Ascending aorta (tissue), 2 donors: Measurements from ENCODE around the gene WNT6. TPM values are rescaled to one million over a fixed set of nuclear protein-coding genes. Genes with fewer than 3 reads are reported as not detected.

Source experiments
- DNase-seq, 2 donors: peaks; one replicate each; pipeline ENCODE4 v3.0.0-alpha.2; 2019; ENCODE audit warnings: low spot score in 2 of 2
- H3K27ac ChIP-seq, 2 donors: fragments of 200-600 bp; sonication (generic); one replicate each; pipeline ENCODE4 v1.5.1; 2016 to 2017; ENCODE audit warnings: mild to moderate bottlenecking in 1 of 2
- H3K27me3 ChIP-seq: fragments of 200-600 bp; sonication (generic); one replicate; pipeline ENCODE4 v1.5.1; 2017
- H3K36me3 ChIP-seq, 2 donors: fragments of 200-600 bp; sonication (generic); one replicate each; pipeline ENCODE4 v1.5.1; 2016
- H3K4me1 ChIP-seq, 2 donors: fragments of 200-600 bp; sonication (generic); one replicate each; pipeline ENCODE4 v1.5.1; 2016 to 2017; ENCODE audit warnings: mild to moderate bottlenecking in 1 of 2
- H3K4me3 ChIP-seq, 2 donors: fragments of 200-600 bp; sonication (generic); one replicate each; pipeline ENCODE4 v1.5.1; 2016 to 2017; ENCODE audit warnings: mild to moderate bottlenecking in 1 of 2
- H3K9me3 ChIP-seq, 2 donors: fragments of 200-600 bp; sonication (generic); one replicate each; pipeline ENCODE4 v1.5.1; 2016
- intact Hi-C: fragments of 100-400 bp; cut with DNase I; formaldehyde crosslinking; loops from one replicate; pipeline ENCODE4 v1.15.1; 2023
- total RNA-seq: library from RNA; depleted of rRNA; stranded (reverse); fragments of >200 nt; gene quantifications from one replicate; pipeline ENCODE4 v1.1.0, GENCODE V29; 2016
- TF ChIP-seq, protein P1 (sequence below), 3 experiments: fragments of 200-600 bp in 2 of 3; fragments of 450-650 bp in 1 of 3; sonication (generic) in 2 of 3; IDR thresholded peaks; one replicate each; pipeline ENCODE4 v1.5.1; 2016 to 2019; ENCODE audit warnings: antibody characterized with exemption in 3 of 3, mild to moderate bottlenecking in 1 of 3, moderate library complexity in 1 of 3

WNT6 gene
- total RNA-seq, 1 donor from 2014 or later = 1.2 TPM

DNA sequence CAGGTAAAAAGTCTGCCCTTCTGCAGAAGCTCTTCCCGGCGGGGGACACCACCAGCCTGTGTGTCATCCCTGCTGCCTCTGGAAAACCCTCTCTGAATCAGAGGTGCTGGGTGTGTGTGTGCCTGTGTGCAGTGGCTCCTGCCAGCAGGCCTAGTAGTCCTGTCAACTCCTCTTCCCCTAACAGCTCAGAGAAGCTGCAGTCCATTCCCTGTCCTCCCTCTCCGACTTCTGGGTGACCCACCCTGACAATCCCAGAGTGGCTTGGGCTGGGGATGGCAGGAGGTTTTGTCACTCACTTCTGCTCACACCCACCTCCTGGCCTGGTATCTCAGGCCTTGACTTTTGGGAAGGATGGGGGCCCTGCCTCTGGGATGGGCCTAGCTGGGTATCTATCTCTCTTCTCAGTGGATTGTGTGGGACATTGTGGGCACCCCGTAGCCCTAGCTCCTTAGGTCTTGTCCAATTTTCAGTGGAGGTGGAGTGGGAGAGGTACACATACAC is 23.3 kb downstream of the WNT6 start:
- DNase-seq = no peak

DNA sequence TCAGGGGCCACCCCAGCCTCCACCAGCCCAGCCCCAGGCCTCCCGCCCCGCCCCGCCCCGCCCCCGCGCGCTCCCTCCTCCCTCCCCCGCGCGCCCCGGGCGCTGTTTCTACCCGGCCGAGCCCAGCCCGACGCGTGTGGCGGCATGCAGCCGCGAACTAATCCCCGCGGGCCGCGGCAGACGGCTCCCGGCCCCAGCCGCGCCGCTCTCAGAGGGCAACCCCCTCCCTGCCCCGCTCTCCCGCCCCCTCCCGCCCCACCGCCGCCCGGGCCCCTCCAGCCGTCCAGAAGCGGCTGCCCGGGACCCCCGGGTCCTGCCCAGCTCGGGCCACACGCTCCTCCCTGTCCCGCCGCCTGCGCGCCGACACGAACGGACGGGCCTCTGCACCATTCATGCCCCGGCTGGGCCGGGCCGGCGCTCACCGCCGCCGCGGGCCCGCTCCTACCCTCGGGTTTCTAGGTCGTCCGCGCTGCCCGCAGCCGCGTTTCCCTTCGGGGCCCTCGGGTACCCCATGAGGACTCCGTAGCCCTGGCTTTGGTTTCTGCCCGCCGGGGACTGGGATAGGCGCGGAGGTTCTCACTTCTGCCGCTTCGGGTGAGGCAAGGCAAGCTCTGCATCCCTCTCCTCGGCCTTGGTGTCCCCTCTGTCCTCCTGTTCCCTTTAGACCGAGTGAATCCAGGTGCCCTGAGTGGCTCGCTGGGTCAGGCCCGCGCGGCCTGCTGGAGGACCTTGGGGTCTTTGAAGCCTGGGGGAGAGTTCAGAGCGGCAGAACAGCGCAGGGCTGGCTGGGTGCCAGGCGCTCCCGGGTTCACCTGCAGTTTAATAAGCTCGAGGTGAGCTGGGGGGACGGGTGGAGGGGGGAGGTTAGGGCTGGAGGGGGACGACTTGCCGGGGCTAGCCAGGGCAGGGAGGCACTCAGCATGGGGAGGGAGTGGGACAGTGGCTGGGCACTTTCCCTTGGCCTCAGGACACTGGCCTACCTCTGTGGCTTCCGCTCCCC is 24.2 kb downstream of the WNT6 start:
- TF ChIP-seq, protein P1, sequence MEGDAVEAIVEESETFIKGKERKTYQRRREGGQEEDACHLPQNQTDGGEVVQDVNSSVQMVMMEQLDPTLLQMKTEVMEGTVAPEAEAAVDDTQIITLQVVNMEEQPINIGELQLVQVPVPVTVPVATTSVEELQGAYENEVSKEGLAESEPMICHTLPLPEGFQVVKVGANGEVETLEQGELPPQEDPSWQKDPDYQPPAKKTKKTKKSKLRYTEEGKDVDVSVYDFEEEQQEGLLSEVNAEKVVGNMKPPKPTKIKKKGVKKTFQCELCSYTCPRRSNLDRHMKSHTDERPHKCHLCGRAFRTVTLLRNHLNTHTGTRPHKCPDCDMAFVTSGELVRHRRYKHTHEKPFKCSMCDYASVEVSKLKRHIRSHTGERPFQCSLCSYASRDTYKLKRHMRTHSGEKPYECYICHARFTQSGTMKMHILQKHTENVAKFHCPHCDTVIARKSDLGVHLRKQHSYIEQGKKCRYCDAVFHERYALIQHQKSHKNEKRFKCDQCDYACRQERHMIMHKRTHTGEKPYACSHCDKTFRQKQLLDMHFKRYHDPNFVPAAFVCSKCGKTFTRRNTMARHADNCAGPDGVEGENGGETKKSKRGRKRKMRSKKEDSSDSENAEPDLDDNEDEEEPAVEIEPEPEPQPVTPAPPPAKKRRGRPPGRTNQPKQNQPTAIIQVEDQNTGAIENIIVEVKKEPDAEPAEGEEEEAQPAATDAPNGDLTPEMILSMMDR (IDR thresholded peaks at IDR 0.05) = no peak
- peak overlapping the region; percentile 45 to 65 for H3K4me3 ChIP-seq
- peaks cover 25% of the 10 kb centered on the region for H3K27me3 ChIP-seq
- peaks cover 0 to 22% of the 10 kb centered on the region in 2 donors for H3K4me1 ChIP-seq
- H3K9me3 ChIP-seq = no peaks in the 10 kb centered on the region
- intact Hi-C loops = no loop called here
- H3K36me3 ChIP-seq = no peaks in the 10 kb centered on the region
- no peak for DNase-seq
- H3K27ac ChIP-seq = no peak overlapping the region

More for the DNA sequence above, 23.3 kb downstream of the WNT6 start:
- Histone ChIP-seq H3K4me3 (no peak overlapping the region), H3K9me3 (no peaks in the 10 kb centered on the region), H3K27ac (no peak overlapping the region), H3K36me3 (no peaks in the 10 kb centered on the region), H3K27me3 (peaks cover 25% of the 10 kb centered on the region), H3K4me1 (peaks cover 0 to 22% of the 10 kb centered on the region in 2 donors)
- TF ChIP-seq, protein P1 (IDR thresholded peaks at IDR 0.05) = no peak
- intact Hi-C loops = no loop called here

DNA sequence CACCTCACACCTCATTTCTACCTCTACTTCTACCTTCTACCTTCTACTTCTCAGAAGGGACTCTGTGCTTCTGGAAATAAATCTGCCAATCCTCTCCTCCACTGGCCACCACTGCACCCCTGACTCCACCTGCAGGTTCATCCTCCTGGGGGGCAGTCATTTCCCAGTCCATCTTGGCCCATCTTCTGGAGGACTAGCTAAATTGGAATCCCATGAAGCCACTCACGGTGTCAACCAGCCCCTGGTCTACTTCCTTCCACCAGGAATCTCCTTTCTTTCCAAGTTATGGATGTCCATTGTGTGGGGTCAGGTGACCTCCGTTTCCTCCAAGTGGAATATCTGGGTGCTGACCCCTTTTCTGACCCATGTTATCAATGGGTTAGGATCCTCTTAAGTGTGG is 24.9 kb downstream of the WNT6 start:
- TF ChIP-seq, protein P1 (IDR thresholded peaks at IDR 0.05) = no peak
- DNase-seq = no peak
- peaks cover 18% of the 10 kb centered on the region for H3K27me3 ChIP-seq

DNA sequence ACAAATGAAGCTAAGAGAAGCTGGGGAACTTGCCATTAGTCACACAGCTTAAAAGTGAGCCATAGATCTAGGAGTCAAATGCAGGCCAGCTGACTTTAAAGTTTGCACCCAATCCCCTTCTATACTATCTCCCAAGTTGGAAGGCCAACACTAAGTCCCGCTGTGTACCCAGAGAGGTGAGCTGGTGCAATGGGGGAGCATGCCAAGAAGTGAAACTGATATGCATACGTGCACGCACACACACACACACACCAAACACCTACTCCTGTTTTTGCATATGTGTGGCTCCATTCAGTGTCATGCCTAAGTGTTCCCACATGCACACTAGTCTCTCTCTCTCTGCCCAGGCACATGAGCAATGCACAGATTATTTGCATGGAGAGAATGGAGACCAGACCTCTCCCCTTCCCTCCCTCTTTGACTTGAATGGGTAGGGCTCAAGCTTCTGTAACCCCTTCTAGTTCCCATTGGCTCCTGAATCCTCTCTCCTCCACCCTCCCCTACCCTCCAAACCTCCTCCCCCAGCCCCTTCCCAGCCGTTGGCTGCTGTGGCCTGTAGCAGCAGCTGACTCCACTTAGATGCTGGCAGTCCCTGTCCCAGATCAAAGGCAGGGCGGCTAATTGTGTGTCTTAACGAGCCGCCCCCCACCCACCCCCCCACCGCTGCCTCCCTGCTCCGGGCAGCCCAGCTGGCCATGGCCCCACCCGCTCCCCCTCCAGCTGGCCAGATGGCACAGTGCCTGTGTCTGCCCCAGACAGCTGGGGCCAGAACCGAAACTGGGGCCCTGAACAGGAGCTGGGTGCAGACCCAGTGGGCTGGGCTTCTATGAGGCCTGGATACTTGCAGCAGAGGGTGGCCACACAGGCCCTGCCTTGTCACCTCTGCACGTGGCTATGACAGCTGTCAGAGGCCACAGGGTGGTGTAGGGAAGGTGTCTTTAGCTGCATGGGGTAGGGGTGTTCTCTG is 26.7 kb downstream of the WNT6 start:
- no peak for DNase-seq
- Histone ChIP-seq H3K36me3 (no peaks in the 10 kb centered on the region), H3K4me1 (peaks cover 0 to 10% of the 10 kb centered on the region in 2 donors), H3K27me3 (peaks cover under 1% of the 10 kb centered on the region), H3K4me3 (no peak overlapping the region), H3K27ac (no peak overlapping the region), H3K9me3 (no peaks in the 10 kb centered on the region)
- intact Hi-C loops = no loop called here
- TF ChIP-seq, protein P1 (IDR thresholded peaks at IDR 0.05) = no peak

More for the DNA sequence above, 24.9 kb downstream of the WNT6 start:
- Histone ChIP-seq H3K9me3 (no peaks in the 10 kb centered on the region), H3K4me1 (peaks cover 0 to 22% of the 10 kb centered on the region in 2 donors), H3K36me3 (no peaks in the 10 kb centered on the region), H3K4me3 (no peak overlapping the region), H3K27ac (no peak overlapping the region)
- intact Hi-C loops = no loop called here

DNA sequence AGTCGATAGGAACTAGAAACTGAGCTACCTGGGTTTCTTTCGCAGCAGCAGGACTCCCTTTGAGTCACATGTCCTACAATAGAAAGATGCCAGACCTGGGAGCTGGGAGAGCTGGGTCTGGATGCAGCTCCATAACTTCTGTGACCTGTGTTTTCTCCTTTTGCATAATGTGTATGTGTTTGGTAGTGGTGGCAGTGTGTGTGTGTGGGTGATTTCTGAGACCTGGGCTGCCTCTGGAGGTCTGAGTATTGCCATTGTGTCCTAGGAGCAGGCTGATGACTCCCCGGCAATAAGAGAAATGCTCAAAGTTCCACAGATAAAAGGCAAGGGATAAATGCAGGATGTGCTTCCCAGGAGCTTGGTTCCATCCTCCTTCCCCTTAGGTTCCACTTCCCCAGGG is 27.5 kb downstream of the WNT6 start:
- peaks cover 0 to 10% of the 10 kb centered on the region in 2 donors for H3K4me1 ChIP-seq
- no peak overlapping the region for H3K4me3 ChIP-seq
- intact Hi-C loops = no loop called here
- H3K36me3 ChIP-seq = no peaks in the 10 kb centered on the region
- H3K9me3 ChIP-seq = no peaks in the 10 kb centered on the region
- H3K27me3 ChIP-seq = no peaks in the 10 kb centered on the region
- no peak overlapping the region for H3K27ac ChIP-seq
- TF ChIP-seq, protein P1 (IDR thresholded peaks at IDR 0.05) = no peak
- no peak for DNase-seq
